Lower lobe of right lung (tissue), 2 donors: ENCODE data around the gene DPYSL4. TPM values are rescaled to one million over a fixed set of nuclear protein-coding genes. Genes with fewer than 3 reads are reported as not detected.

ENCODE experiments used
- ATAC-seq, 2 donors: fragments of 200-7000 bp; cut with Tn5 transposase; one replicate each; pipeline ENCODE4 v1.9.1; 2020 to 2022; ENCODE audit warnings: mild to moderate bottlenecking in 2 of 2, moderate library complexity in 2 of 2
- DNase-seq: peaks from one replicate; pipeline ENCODE4 v3.0.0-alpha.2; 2020
- H3K27ac ChIP-seq: fragments of 200-600 bp; one replicate; pipeline ENCODE4 v1.8.0; 2022
- H3K27me3 ChIP-seq: fragments of 200-600 bp; one replicate; pipeline ENCODE4 v1.8.0; 2022; ENCODE audit warnings: low read depth
- H3K36me3 ChIP-seq: fragments of 200-600 bp; one replicate; pipeline ENCODE4 v1.8.0; 2022; ENCODE audit warnings: mild to moderate bottlenecking
- H3K4me1 ChIP-seq: fragments of 200-600 bp; one replicate; pipeline ENCODE4 v1.8.0; 2022
- H3K4me3 ChIP-seq: fragments of 200-600 bp; one replicate; pipeline ENCODE4 v1.8.0; 2022; ENCODE audit warnings: mild to moderate bottlenecking
- H3K9me3 ChIP-seq: fragments of 200-600 bp; one replicate; pipeline ENCODE4 v1.8.0; 2022
- intact Hi-C: fragments of 100-400 bp; cut with DNase I; formaldehyde crosslinking; loops from one replicate; pipeline ENCODE4 v1.11.0; 2022
- total RNA-seq: library from RNA; stranded (reverse); fragmentation: NEBNext Ultra II Directional; extraction: Animal tissue kit (Norgen Biotek cat#: 25700); gene quantifications from one replicate; pipeline ENCODE4 v1.2.1, GENCODE V29; 2021
- TF ChIP-seq, protein P1 (sequence below): fragments of 200-600 bp; IDR thresholded peaks from one replicate; pipeline ENCODE4 v1.8.0; 2022; ENCODE audit warnings: antibody characterized with exemption, mild to moderate bottlenecking
- donor health status: DM: no; HTN: yes; CAD: no; lungs with severe emphysema.

DPYSL4 gene
- total RNA-seq, 1 donor from 2014 or later, result 2.1 TPM

- DNase-seq (peak; percentile 40), ATAC-seq (no peak)
- Histone ChIP-seq H3K36me3 (no peaks in the 10 kb centered on the region), H3K27me3 (no peaks in the 10 kb centered on the region), H3K9me3 (no peaks in the 10 kb centered on the region), H3K4me3 (no peak overlapping the region), H3K4me1 (no peaks in the 10 kb centered on the region), H3K27ac (no peak overlapping the region)
- TF ChIP-seq, protein P1, sequence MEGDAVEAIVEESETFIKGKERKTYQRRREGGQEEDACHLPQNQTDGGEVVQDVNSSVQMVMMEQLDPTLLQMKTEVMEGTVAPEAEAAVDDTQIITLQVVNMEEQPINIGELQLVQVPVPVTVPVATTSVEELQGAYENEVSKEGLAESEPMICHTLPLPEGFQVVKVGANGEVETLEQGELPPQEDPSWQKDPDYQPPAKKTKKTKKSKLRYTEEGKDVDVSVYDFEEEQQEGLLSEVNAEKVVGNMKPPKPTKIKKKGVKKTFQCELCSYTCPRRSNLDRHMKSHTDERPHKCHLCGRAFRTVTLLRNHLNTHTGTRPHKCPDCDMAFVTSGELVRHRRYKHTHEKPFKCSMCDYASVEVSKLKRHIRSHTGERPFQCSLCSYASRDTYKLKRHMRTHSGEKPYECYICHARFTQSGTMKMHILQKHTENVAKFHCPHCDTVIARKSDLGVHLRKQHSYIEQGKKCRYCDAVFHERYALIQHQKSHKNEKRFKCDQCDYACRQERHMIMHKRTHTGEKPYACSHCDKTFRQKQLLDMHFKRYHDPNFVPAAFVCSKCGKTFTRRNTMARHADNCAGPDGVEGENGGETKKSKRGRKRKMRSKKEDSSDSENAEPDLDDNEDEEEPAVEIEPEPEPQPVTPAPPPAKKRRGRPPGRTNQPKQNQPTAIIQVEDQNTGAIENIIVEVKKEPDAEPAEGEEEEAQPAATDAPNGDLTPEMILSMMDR, result no peak
- intact Hi-C loops, result no loop called here
These were observed 21.1 kb downstream of the DPYSL4 start for GRCh38 chr10:132207536-132208461.

GRCh38 chr10:132208462-132209050, 21.8 kb downstream of the DPYSL4 start:
- no peaks in the 10 kb centered on the region for H3K9me3 ChIP-seq
- DNase-seq (no peak), ATAC-seq (no peak)
- H3K4me1 ChIP-seq, result no peaks in the 10 kb centered on the region
- TF ChIP-seq, protein P1, result no peak
- H3K36me3 ChIP-seq, result no peaks in the 10 kb centered on the region
- H3K4me3 ChIP-seq, result no peak overlapping the region
- intact Hi-C loops, result no loop called here
- H3K27ac ChIP-seq, result no peak overlapping the region
- H3K27me3 ChIP-seq, result no peaks in the 10 kb centered on the region

DNA sequence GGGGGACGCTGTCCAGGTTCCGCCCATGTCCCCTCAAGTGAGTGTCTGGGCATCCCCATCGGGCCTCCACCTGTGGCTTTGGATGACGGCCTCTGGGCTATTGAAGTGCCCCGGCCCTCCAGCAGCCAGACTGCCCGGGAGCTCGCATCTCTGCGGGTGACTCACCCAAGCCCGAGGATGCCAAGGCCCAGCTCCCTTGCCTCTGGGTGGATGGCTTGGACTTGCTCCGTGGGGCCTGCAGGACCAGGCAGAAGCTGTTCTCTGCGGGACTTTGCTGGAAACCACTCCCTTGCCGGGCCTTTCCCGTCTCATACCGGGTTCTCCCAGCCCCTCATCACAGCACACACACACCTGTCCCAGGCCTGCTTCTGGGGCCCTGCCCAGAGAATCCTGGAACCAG, 22.4 kb downstream of the DPYSL4 start:
- peaks cover 3% of the 10 kb centered on the region for H3K9me3 ChIP-seq
- ATAC-seq (no peak), DNase-seq (no peak)
- H3K4me3 ChIP-seq, result no peak overlapping the region
- H3K36me3 ChIP-seq, result no peaks in the 10 kb centered on the region
- H3K27ac ChIP-seq, result no peak overlapping the region
- intact Hi-C loops, result no loop called here
- TF ChIP-seq, protein P1, result no peak
- no peaks in the 10 kb centered on the region for H3K4me1 ChIP-seq
- no peaks in the 10 kb centered on the region for H3K27me3 ChIP-seq

DNA sequence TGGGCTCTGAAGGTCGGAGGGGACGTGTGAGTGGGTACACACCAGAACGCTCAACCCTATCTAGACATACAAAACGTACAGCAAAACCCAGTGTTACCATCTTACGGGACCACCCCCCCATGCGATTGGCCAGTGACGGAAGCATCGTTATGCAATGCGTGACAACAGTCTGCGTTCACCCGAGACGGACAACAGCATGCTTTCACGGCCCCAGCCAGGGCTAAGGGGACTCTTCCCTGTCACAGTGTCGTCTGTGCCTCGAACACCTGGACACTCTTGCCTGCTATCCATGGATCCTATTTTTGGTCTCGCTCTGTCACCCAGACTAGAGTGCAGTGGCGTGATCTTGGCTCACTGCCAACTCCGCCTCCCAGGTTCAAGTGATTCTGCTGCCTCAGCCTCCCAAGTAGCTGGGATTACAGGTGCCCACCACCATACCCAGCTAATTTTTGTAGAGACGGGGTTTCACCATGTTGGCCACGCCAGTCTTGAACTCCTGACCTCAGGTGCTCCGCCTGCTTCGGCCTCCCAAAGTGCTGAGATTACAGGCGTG, 23.3 kb downstream of the DPYSL4 start:
- no peak overlapping the region for H3K4me3 ChIP-seq
- peaks cover 7% of the 10 kb centered on the region for H3K9me3 ChIP-seq
- ATAC-seq (no peak), DNase-seq (no peak)
- H3K4me1 ChIP-seq, result no peaks in the 10 kb centered on the region
- H3K27ac ChIP-seq, result no peak overlapping the region
- H3K27me3 ChIP-seq, result no peaks in the 10 kb centered on the region
- TF ChIP-seq, protein P1, result no peak
- intact Hi-C loops, result no loop called here
- no peaks in the 10 kb centered on the region for H3K36me3 ChIP-seq

DNA sequence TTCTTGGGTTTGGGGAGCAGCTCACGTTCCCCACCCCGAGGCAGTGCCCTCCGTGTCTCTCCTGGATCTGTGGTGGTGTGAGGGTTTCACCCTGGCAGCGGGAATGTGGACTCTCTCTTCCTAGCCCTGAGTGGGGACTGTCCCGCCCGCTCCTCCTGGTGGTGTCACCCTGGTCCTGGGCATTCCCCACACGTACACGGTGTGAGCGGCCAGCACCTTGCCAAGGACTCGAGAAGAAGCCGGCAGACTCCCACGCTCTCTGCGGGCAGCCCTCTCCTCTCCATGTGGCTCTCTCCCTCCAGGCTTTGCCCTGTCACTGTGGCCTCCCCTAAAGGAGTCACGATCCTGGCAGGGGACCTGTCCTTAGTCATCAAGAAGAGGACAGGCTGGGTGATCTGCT, 24.0 kb downstream of the DPYSL4 start:
- H3K4me1 ChIP-seq, result no peaks in the 10 kb centered on the region
- H3K27ac ChIP-seq, result no peak overlapping the region
- no peaks in the 10 kb centered on the region for H3K27me3 ChIP-seq
- intact Hi-C loops, result no loop called here
- TF ChIP-seq, protein P1, result no peak
- H3K36me3 ChIP-seq, result no peaks in the 10 kb centered on the region
- H3K4me3 ChIP-seq, result no peak overlapping the region
- ATAC-seq, result no peak
- peaks cover 7% of the 10 kb centered on the region for H3K9me3 ChIP-seq
- DNase-seq, result no peak
